Measurements from ENCODE around the gene PIK3CA. TPM values are rescaled to one million over a fixed set of nuclear protein-coding genes. Genes with fewer than 3 reads are reported as not detected.
"Not testable (repeated sequence)": the region's sequence is repeated elsewhere in the genome, so short reads cannot be mapped to it uniquely, and the experiment has no call there.

PIK3CA gene
- total RNA-seq, 1 donor from 2014 or later: 18.1 TPM

DNA sequence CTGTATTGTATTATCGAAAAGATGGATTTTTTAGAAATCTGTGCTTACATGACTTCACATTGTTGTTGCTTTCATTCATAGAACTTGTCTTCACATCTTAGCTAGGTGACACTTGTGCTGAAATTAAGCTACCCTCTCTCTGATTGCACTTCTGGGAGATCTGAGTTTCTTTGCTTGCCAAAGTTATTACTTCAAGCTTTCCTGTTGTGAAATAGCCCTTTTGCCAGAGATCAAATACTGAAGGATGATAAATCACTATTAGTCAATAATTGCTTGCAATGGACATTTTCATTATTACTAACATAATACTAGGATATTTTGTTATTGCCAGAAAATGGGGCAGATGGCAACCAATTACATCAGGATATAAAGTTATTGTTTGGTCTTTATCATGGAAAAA is 34.7 kb downstream of the PIK3CA start:
- intact Hi-C loops (cut with DNase I): no loop called here
- DNase-seq (no peak), ATAC-seq (ENCODE audit: poor library complexity) (no peak)

DNA sequence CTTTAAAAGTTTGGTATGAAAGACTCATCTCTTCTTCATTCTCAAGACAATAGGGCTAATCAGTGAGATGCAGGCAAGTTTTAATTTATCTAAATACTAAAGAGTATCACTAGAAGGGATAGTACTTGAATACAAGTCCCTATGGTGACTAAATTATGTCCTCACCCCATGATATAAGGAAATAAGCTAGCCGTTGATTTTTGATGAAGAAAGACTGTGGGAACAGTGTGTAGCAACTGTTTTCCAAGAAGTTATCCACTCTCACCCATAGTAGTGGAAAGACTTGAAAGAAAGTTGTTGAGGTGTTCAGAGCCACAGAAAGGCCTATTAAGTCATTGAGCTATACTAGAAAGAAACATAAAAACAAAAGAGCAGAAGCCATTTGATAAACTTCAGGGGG is 36.7 kb downstream of the PIK3CA start:
- DNase-seq (no peak), ATAC-seq (ENCODE audit: poor library complexity) (no peak)
- intact Hi-C loops (cut with DNase I): no loop called here

DNA sequence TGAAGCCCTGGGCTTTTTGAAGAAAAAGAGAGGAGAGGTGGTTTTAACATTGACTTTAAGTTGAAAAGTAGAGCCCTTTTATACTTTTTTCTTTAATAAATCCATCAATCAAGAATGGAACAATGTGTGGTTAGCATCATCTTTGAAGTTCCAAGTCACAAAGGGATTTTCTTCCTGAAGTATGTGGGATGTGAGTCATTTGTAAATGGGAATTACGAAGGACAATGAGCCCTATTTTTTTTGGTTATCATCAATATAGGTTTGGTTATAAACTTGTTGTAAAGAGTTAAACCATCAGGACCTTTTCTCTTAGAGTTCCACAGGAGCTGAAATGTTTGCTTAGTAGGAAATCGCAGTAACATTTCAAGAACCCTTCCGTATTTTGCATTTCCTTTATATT is 38.3 kb downstream of the PIK3CA start:
- intact Hi-C loops (cut with DNase I): no loop called here
- DNase-seq (no peak), ATAC-seq (ENCODE audit: poor library complexity) (no peak)

DNA sequence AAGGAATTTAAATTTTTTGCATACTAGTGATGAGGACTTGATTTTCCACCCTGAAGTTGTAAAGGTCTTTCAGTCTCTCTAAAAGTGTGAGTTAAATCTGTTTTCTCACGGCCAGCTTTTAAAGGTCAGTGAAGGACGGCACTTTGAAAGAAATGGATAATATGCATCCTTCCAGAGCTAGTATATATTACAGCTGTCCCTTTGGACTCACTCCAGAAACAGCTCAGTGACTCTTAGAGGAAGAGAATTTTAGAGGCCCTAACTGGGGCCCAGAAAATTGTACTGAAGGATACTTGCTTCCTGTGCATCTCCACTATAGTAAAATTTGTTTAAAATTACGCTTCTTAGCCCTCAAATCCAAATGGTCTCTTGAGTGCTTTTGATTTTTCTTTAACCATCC is 41.6 kb downstream of the PIK3CA start:
- ATAC-seq (ENCODE audit: poor library complexity) (peak; percentile 73), DNase-seq (no peak)
- intact Hi-C loops (cut with DNase I): no loop called here

DNA sequence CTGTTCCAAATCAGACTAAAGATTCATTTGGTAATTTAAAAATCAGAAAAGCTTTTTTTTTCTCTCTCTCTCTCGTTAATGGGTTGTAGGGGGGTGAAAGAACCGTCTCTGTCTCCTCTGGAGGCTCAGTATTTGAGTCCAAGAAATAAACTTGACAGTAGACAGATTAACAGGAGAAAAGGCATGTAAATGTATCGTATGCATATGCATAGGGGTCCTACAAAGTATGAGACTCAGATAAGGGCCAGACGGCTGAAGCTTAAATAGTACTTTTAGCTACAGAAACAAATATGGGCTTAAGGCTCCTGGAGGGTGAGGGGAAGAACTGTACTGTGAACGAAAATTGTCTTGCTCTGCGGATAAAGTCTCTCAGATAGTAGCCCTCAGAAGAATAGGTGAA is 42.4 kb downstream of the PIK3CA start:
- ATAC-seq (ENCODE audit: poor library complexity) (no peak), DNase-seq (no peak)
- intact Hi-C loops (cut with DNase I): no loop called here

DNA sequence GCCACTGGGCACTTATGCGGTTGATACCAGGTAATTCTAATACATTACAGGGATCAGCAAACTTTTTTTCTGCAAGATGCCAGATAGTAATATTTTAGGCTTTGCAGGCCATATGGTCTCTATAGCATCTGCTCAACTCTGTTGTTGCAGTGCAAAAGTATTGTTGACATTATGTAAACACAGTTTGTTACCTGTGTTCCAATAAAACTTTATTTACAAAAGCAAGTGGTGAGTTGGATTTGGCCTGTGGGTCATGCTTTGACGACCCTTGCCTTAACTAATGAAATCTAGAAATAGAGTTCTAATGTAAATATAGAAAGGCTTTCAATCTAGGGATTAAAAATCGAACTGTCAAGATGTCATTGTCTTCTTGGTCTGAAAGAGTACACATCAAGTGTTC is 44.4 kb downstream of the PIK3CA start:
- ATAC-seq (ENCODE audit: poor library complexity) (no peak), DNase-seq (no peak)
- intact Hi-C loops (cut with DNase I): no loop called here

DNA sequence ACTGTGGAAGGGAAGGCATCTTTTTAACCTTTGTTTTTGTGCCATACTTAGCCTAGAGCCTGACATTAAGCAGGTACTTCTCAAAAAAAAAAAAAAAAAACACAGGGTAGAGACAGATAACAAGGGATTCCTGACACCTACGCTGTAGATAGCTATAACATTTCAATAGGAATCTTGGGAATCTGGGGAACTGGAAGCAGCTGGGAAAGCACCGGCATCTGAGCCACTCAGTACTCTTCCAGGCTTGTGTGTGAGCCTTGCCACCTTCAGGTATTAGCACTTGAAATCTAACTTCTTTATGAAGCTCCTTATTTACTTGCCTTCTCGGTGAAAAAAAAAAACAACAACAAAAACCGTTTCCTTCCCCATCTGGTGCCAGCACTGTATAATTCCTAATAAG is 46.8 kb downstream of the PIK3CA start:
- ATAC-seq (ENCODE audit: poor library complexity): peak; percentile 34
- no peak for DNase-seq
- intact Hi-C loops (cut with DNase I): no loop called here

DNA sequence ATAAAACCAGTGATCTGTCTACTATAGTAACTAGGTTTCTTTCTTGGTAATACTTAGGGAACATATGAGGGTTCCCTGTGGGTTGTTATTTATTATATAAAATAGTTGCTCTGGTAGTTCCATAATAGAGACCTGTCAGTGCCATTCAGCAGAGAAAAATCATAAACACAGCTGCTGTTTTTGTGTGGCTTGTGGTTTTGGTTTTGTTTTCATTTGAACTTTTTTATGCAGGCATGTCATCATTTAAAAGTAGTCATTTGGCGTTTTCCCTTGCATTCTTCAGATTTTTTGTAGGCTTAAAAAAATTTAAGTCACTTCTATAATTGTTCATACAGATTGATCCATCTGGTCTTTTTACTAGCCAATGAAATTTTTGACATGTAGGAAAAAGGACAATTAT is 47.9 kb downstream of the PIK3CA start:
- ATAC-seq (ENCODE audit: poor library complexity): no peak
- no peak for DNase-seq
- intact Hi-C loops (cut with DNase I): no loop called here

DNA sequence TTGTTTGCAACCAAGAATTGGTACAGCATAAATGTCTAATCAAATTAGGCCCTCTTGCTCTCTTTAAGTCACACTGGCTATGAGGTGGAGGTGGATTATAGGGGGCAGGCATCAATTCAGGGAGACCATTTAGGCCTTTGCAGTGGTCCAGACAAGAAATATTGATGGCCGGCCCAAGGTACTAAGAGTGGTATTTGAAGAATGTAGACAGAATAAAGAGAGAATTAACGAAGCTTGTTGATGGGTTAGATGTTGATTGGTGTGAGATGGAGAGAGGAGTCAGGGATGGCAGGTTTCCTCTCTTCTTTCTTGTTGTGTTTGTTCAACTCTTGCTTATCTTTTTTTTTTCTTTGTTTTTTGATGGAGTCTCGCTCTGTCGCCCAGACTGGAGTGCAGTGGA is 48.5 kb downstream of the PIK3CA start:
- DNase-seq (no peak), ATAC-seq (ENCODE audit: poor library complexity) (no peak)
- intact Hi-C loops (cut with DNase I): no loop called here

DNA sequence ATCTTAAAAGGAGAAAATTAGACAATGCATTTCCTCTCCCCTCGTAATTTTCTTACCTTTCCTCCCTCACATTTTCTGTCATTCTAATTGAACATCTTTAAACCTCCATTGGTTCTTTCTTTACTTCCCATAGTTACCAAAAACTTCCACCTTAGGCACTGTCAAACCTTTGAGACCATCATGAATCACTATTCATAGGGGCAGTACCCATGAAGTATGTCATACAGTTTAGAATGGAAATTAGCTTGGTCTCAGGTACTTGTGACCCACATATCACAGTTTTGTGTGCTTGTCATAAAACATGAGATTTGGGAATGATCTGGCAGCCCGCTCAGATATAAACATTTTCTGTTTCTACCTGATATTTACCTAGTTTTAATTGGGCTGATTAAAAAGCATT is 52.6 kb downstream of the PIK3CA start:
- intact Hi-C loops (cut with DNase I): loop anchor here (10.0 kb wide), 1 partner anchor 46 kb away; no protein-coding TSS in a partner anchor
- no peak for ATAC-seq (ENCODE audit: poor library complexity)

DNA sequence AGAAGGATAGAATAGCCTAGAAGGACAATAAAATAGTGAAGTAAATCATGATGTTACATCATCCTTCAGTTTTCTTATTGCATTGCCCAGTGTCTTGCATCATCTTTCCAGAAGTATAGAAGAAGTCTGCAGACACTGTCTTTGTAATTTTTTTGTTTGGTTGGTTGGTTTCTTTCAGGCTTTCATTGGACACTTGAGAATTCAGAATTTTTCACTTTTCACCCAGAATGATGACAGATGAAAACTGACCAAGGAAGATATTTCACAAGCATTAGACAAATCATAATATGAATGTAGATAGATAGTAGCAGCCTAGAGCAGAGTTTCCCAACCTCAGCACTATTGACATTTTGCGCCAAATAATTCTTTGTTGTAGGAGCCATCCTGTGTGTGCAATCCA is 67.4 kb downstream of the PIK3CA start:
- ATAC-seq (ENCODE audit: poor library complexity); DNase-seq; intact Hi-C loops (cut with DNase I): not testable (repeated sequence)

More for the DNA sequence above, 52.6 kb downstream of the PIK3CA start:
- DNase-seq: no peak

DNA sequence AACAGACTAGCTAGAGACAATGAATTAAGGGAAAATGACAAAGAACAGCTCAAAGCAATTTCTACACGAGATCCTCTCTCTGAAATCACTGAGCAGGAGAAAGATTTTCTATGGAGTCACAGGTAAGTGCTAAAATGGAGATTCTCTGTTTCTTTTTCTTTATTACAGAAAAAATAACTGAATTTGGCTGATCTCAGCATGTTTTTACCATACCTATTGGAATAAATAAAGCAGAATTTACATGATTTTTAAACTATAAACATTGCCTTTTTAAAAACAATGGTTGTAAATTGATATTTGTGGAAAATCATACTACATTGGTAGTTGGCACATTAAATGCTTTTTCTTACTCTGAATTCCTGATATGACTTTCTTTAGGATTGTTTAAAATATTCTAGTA is 70.1 kb downstream of the PIK3CA start:
- DNase-seq; ATAC-seq (ENCODE audit: poor library complexity); intact Hi-C loops (cut with DNase I): not testable (repeated sequence)

DNA sequence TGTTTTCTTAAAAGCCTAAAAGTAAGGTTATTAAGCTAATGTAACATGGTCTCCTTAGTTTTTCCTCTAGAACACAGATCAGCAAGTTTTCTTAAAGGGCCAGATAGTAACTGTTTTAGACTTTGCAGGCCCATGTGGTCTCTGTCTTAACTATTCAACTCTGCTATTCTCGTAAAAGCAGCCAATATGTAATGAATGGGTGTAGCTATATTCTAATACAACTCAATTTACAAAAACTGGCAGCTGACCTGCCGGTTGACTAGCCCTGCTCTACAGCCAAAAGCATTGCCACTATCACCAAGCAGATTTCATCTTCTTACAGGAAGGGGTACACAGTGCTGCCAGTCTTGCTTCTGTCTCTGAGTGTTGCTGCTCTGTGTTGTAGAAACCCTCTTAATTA is 75.4 kb downstream of the PIK3CA start:
- no peak for ATAC-seq (ENCODE audit: poor library complexity)
- intact Hi-C loops (cut with DNase I): no loop called here
- no peak for DNase-seq

DNA sequence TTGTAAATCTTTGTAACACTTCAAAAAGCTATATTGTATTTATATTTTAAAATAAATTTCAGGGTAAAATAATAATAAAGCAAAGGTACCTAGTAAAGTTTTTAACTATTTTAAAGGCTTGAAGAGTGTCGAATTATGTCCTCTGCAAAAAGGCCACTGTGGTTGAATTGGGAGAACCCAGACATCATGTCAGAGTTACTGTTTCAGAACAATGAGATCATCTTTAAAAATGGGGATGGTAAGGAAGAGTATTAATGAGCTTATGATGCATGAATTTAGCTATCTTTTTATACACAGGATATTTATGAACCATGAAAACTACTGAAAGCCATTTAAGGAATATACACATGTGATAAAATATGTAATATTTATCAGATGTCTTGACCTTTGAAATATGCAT is 76.4 kb downstream of the PIK3CA start:
- DNase-seq (no peak), ATAC-seq (ENCODE audit: poor library complexity) (no peak)
- intact Hi-C loops (cut with DNase I): no loop called here

DNA sequence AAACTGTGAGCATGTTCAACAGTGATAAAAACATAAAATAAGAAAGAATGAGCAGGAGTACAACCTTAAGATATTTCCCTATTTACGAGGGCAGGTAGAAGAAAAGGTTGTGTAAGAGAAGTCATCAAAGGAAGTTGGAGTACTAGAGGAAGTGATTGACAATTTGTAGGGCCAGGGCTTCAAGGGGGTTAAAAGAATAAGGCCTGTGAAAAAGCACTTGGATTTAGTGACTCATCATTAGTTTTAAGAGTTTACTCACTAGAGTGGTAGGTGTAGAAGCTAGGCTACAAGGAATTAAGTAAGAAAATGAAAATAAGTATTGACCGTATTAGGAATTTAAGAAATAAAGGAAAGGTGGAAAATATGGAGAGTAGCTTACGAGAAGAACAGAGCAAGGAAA is 79.2 kb downstream of the PIK3CA start:
- intact Hi-C loops (cut with DNase I): no loop called here
- no peak for DNase-seq
- no peak for ATAC-seq (ENCODE audit: poor library complexity)

DNA sequence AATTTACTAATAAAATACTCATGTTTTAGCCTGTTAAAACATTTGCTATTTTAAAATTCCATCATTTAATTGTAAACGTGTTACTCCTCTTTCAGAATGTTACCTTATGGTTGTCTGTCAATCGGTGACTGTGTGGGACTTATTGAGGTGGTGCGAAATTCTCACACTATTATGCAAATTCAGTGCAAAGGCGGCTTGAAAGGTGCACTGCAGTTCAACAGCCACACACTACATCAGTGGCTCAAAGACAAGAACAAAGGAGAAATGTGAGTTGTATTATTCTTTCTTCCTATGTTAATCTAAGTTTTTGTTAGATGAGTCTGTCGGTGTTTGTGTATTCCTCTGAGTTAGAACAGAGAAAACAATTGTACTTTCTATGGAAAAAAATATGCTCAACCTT is 81.0 kb downstream of the PIK3CA start:
- intact Hi-C loops (cut with DNase I): no loop called here
- no peak for ATAC-seq (ENCODE audit: poor library complexity)

DNA sequence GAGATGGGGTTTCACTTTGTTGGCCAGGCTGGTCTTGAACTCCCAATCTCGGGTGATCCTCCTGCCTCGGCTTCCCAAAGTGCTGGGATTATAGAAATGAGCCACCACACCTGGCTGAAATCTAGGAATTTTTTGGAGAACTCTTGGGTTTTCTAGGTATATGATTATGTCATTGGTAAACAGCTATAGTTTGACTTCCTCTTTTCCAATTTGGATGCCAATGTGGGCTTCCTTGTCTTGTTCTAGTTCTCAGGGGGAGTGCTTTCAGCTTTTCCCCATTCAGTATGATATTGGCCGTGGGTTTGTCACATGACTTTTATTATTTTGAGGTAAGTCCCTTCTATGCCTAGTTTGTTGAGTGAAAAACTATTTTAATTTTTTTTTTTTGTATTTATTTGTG is 84.9 kb downstream of the PIK3CA start:
- DNase-seq (no peak), ATAC-seq (ENCODE audit: poor library complexity) (no peak)
- intact Hi-C loops (cut with DNase I): no loop called here

More for the DNA sequence above, 81.0 kb downstream of the PIK3CA start:
- no peak for DNase-seq

DNA sequence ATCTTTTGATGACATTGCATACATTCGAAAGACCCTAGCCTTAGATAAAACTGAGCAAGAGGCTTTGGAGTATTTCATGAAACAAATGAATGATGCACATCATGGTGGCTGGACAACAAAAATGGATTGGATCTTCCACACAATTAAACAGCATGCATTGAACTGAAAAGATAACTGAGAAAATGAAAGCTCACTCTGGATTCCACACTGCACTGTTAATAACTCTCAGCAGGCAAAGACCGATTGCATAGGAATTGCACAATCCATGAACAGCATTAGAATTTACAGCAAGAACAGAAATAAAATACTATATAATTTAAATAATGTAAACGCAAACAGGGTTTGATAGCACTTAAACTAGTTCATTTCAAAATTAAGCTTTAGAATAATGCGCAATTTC is 86.0 kb downstream of the PIK3CA start:
- intact Hi-C loops (cut with DNase I): no loop called here
- no peak for ATAC-seq (ENCODE audit: poor library complexity)
- DNase-seq: no peak

DNA sequence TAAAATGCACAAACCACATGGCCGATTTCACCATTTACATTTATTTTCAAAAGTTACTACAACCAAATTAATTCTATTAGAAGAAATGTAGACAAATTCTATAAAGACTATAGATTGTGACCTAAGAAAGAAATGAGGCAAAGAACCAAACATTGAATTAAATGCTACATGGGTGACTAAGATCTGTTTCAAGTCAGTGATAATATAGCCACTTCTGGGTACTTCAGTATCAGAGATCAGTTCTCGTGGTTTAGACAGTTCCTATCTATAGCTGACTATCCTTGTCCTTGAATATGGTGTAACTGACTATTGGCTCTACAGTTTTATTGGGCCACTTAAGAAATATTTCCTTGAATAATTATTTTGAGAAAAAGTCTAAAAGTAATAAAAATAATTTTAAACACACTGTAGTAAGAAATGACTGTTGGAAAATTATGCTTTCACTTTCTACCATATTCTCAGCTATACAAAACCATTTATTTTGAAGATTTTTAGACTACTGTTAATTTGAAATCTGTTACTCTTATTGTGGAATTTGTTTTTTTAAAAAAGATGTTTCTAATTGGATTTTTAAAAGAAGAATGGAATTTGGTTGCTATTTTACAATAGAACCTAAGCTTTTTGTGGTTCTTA is 88.6 kb downstream of the PIK3CA start:
- ATAC-seq (ENCODE audit: poor library complexity) (no peak), DNase-seq (no peak)
- intact Hi-C loops (cut with DNase I): no loop called here

DNA sequence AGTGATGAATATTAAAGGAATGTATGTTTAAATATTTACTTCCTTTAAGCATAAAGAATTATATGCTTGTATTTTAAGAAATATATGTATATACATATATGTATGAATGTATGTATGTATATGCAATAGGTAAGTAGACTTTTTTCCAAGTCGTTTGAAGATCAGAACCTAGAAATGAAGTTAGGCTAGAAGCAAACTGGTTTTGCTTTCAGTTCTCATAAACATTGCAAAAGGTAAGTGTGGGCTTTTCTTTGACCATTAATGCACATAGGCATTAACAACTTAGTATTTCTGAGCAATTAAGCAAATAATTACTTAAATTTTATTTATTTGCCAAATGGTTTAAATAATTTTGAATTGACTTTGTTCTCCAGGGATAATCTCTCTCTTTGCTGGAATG is 92.1 kb downstream of the PIK3CA start:
- ATAC-seq (ENCODE audit: poor library complexity); intact Hi-C loops (cut with DNase I); DNase-seq: not testable (repeated sequence)

DNA sequence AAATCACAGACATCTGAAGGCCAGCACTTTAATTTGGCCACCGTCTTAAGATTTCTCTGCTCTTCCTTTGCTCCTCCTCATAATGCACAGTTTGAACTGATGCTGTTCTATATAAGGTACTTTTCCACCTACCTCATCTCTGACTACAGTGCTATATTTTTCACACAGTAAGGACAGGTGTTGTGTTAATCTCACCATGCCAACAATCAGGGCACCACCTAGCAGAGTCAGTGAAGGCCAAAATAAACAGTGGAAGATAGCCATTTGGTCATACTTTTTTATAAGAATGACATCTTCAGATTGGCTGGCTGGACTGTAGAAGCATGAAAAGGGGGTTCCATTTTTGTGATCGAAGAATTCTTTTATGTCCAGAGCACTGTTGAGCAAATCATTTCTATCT is 94.7 kb downstream of the PIK3CA start:
- DNase-seq; ATAC-seq (ENCODE audit: poor library complexity); intact Hi-C loops (cut with DNase I): not testable (repeated sequence)

Measured in Right ventricle myocardium superior (tissue), 1 donor.